H1 (cell line): ENCODE results near the gene PLVAP. TPM values are rescaled to one million over a fixed set of nuclear protein-coding genes. Genes with fewer than 3 reads are reported as not detected.
A peak's percentile ranks its signal among the peaks of the same experiment; 100 is the strongest.

Source experiments
- BRCA1 ChIP-seq: IDR thresholded peaks from 2 replicates; pipeline ENCODE4 v1.6.1; 2012; ENCODE audit warnings: low read depth, low read length, improper control_type of control experiment
- CBX5 ChIP-seq: fragments of 300-800, 300-1000 bp; sonication (generic); IDR thresholded peaks from 2 replicates; pipeline ENCODE4 v1.7.1; 2016; ENCODE audit warnings: antibody characterized with exemption, low read length, low read depth
- CEBPB ChIP-seq: IDR thresholded peaks from 2 replicates; pipeline ENCODE4 v1.6.1; 2012; ENCODE audit warnings: low read depth, low read length
- CTBP2 ChIP-seq: IDR thresholded peaks from 2 replicates; pipeline ENCODE4 v1.7.0; 2011; ENCODE audit warnings: borderline replicate concordance, mild to moderate bottlenecking, moderate library complexity, mixed read lengths, low read length; ENCODE audit not compliant: insufficient read depth, insufficient read length
- EP300 ChIP-seq, 2 experiments: IDR thresholded peaks; 1 replicate in 1 of 2; 2 replicates in 1 of 2; pipeline ENCODE4 v1.6.1; 2011 to 2012; ENCODE audit warnings: low read depth in 2 of 2, low read length in 2 of 2, mild to moderate bottlenecking in 2 of 2, borderline replicate concordance in 1 of 2, inconsistent platforms in 1 of 2, moderate library complexity in 1 of 2
- HDAC6 ChIP-seq: IDR thresholded peaks from one replicate; pipeline ENCODE4 v1.7.1; 2012; ENCODE audit warnings: low read depth, mild to moderate bottlenecking, inconsistent platforms, low read length, moderate library complexity
- KDM4A ChIP-seq: IDR thresholded peaks from one replicate; pipeline ENCODE4 v1.7.1; 2012; ENCODE audit warnings: low read depth, mild to moderate bottlenecking, moderate library complexity, low read length, inconsistent platforms; ENCODE audit not compliant: severe bottlenecking
- KDM5A ChIP-seq: fragments of 200-600 bp; IDR thresholded peaks from 2 replicates; pipeline ENCODE4 v1.7.1; 2012; ENCODE audit warnings: mild to moderate bottlenecking, low read length, inconsistent platforms, mixed read lengths
- MAFK ChIP-seq: IDR thresholded peaks from 2 replicates; pipeline ENCODE4 v1.6.1; 2012; ENCODE audit warnings: low read depth, mild to moderate bottlenecking, improper control_type of control experiment, low read length
- NANOG ChIP-seq: IDR thresholded peaks from 2 replicates; pipeline ENCODE4 v1.6.1; 2011; ENCODE audit warnings: low read length, low read depth, mild to moderate bottlenecking, inconsistent platforms; ENCODE audit not compliant: insufficient read depth, poor library complexity, severe bottlenecking
- NRF1 ChIP-seq: IDR thresholded peaks from 2 replicates; pipeline ENCODE4 v1.6.1; 2011; ENCODE audit warnings: mild to moderate bottlenecking, low read depth, low read length, improper control_type of control experiment
- RBBP5 ChIP-seq: IDR thresholded peaks from 2 replicates; pipeline ENCODE4 v1.7.1; 2012; ENCODE audit warnings: low read depth, mild to moderate bottlenecking, inconsistent platforms, low read length, moderate library complexity, borderline replicate concordance
- RFX5 ChIP-seq: IDR thresholded peaks from 2 replicates; pipeline ENCODE4 v1.6.1; 2011; ENCODE audit warnings: low read depth, low read length, improper control_type of control experiment, borderline replicate concordance
- SIX5 ChIP-seq: IDR thresholded peaks from 2 replicates; pipeline ENCODE4 v1.6.1; 2011; ENCODE audit warnings: mild to moderate bottlenecking, low read depth, low read length
- SP1 ChIP-seq: IDR thresholded peaks from 2 replicates; pipeline ENCODE4 v1.6.1; 2011; ENCODE audit warnings: low read depth, low read length
- SP4 ChIP-seq: IDR thresholded peaks from 2 replicates; pipeline ENCODE4 v1.6.1; 2012; ENCODE audit warnings: low read length, inconsistent platforms
- YY1 ChIP-seq: IDR thresholded peaks from 2 replicates; pipeline ENCODE4 v1.6.1; 2011; ENCODE audit warnings: low read depth, mild to moderate bottlenecking, low read length
- ZNF274 ChIP-seq: IDR thresholded peaks from 2 replicates; pipeline ENCODE4 v1.7.0; 2012; ENCODE audit warnings: low read length, borderline replicate concordance; ENCODE audit errors: extremely low read depth
- polyA plus RNA-seq, 7 experiments: library from polyadenylated mRNA; depleted of rRNA in 3 of 7; stranded (reverse) in 5 of 7; unstranded in 2 of 7; fragments of >200 nt in 5 of 7; fragments of 200-250 nt in 2 of 7; gene quantifications; 1 replicate in 5 of 7; 2 replicates in 1 of 7; 4 replicates in 1 of 7; pipeline versions ENCODE4 v1.2.1 to v1.2.3, GENCODE V29; 2011 to 2013; ENCODE audit warnings: missing spikeins in 2 of 7, mixed read lengths in 2 of 7
- total RNA-seq: library from RNA; stranded (reverse); fragmentation: NEBNext Ultra II Directional; extraction: Animal tissue kit (Norgen Biotek cat#: 25700); gene quantifications from 2 replicates; pipeline ENCODE4 v1.2.1, GENCODE V29; 2021
- TF ChIP-seq, protein P1 (sequence below): IDR thresholded peaks from 2 replicates; pipeline ENCODE4 v1.6.1; 2012; ENCODE audit warnings: low read length, inconsistent platforms
- TF ChIP-seq, protein P2 (sequence below), 3 experiments: IDR thresholded peaks; 1 replicate in 2 of 3; 2 replicates in 1 of 3; pipeline versions ENCODE4 v1.5.1 to v1.6.1; 2011; ENCODE audit warnings: low read length in 3 of 3, mild to moderate bottlenecking in 3 of 3, inconsistent platforms in 2 of 3, low read depth in 1 of 3, moderate library complexity in 1 of 3; ENCODE audit not compliant: insufficient read depth in 1 of 3; ENCODE audit errors: control extremely low read depth in 1 of 3

Gene PLVAP
- total and polyA plus RNA-seq, 2 of the 8 experiments (the other 6 are each of a cell fraction or from before 2014, with no cell fraction given), result 0.32 TPM; not detected in 1

DNA sequence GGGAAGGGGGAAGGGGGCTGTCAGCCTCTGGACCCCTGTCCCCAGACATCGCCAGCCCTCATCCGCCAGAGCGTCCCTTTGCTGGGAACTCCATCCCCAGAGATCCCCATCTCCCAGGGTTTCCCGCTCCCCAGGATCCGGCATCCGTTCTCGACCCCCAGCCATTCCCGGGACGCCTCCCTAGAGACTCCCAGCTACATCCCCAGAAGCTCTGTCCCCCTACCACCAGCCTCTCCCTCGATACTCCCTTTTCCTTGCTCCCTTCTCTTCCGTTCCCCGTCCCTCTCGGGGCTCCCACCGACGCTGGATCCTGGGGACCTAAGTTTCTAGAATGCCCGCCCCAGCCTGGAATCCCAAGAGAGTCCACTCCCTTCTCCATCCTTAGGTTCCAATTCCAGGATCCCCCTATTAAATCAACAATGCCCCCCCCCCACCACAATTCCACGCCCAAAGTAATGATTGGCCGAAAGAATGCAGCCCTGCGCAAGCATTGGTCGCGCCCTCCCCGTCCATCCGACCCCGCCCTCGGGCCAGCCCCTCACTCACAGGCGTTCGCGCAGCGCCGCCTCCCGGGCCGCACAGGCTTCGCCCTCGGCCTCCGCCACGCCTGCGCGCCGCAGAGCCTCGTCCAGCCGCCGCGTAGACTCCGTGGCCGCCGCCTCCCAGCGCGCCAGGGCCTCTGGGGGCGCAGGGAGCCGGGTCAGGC lies 13.7 kb upstream of the PLVAP start (continued):
- 0 out of 2 replicates have a peak, but pooled peaks have one; percentile 49 for TF ChIP-seq SP4
- no peak for TF ChIP-seq MAFK
- no peak for TF ChIP-seq SIX5
- TF ChIP-seq YY1, result no peak
- no peak for TF ChIP-seq CEBPB
- TF ChIP-seq BRCA1, result no peak
- peak; percentile 48 for TF ChIP-seq NRF1
- TF ChIP-seq, protein P1, sequence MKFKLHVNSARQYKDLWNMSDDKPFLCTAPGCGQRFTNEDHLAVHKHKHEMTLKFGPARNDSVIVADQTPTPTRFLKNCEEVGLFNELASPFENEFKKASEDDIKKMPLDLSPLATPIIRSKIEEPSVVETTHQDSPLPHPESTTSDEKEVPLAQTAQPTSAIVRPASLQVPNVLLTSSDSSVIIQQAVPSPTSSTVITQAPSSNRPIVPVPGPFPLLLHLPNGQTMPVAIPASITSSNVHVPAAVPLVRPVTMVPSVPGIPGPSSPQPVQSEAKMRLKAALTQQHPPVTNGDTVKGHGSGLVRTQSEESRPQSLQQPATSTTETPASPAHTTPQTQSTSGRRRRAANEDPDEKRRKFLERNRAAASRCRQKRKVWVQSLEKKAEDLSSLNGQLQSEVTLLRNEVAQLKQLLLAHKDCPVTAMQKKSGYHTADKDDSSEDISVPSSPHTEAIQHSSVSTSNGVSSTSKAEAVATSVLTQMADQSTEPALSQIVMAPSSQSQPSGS, result peak; percentile 19; the same call in 1 of the 2 replicates
- TF ChIP-seq KDM4A, result peak; percentile 68
- TF ChIP-seq SP1, result peak; percentile 76; the same call in 1 of the 2 replicates
- TF ChIP-seq EP300 (IDR thresholded peaks at IDR 0.05; ENCODE audit: borderline replicate concordance in 1 of 2, low read depth in 2 of 2, low read length in 2 of 2), result peak in 1 of 2 experiments; percentile 68; a peak in 1 of 3 replicates
- TF ChIP-seq CTBP2, result no peak
- TF ChIP-seq RFX5, result no peak
- TF ChIP-seq, protein P2, sequence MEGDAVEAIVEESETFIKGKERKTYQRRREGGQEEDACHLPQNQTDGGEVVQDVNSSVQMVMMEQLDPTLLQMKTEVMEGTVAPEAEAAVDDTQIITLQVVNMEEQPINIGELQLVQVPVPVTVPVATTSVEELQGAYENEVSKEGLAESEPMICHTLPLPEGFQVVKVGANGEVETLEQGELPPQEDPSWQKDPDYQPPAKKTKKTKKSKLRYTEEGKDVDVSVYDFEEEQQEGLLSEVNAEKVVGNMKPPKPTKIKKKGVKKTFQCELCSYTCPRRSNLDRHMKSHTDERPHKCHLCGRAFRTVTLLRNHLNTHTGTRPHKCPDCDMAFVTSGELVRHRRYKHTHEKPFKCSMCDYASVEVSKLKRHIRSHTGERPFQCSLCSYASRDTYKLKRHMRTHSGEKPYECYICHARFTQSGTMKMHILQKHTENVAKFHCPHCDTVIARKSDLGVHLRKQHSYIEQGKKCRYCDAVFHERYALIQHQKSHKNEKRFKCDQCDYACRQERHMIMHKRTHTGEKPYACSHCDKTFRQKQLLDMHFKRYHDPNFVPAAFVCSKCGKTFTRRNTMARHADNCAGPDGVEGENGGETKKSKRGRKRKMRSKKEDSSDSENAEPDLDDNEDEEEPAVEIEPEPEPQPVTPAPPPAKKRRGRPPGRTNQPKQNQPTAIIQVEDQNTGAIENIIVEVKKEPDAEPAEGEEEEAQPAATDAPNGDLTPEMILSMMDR (IDR thresholded peaks at IDR 0.05; ENCODE audit: control extremely low read depth in 1 of 3, insufficient read depth in 1 of 3, low read depth in 1 of 3, low read length in 3 of 3), result peak; percentile 79 to 87 (median 79)
- no peak for TF ChIP-seq HDAC6
- TF ChIP-seq NANOG, result no peak
- no peak for TF ChIP-seq ZNF274
- TF ChIP-seq RBBP5, result peak; percentile 50; the same call in 1 of the 2 replicates
- TF ChIP-seq KDM5A, result no peak
- TF ChIP-seq CBX5, result no peak
